Endodermal cell (in vitro differentiated cells): ENCODE data around the gene SP3. TPM values are rescaled to one million over a fixed set of nuclear protein-coding genes. Genes with fewer than 3 reads are reported as not detected.

ENCODE experiments used
- DNase-seq: peaks from one replicate; pipeline ENCODE4 v3.0.0-alpha.2; 2017
- H3K27ac ChIP-seq: 2 replicates; pipeline ENCODE4 v1.5.1; 2013; ENCODE audit warnings: mild to moderate bottlenecking, low read depth, low read length, moderate library complexity
- H3K27me3 ChIP-seq: 2 replicates; pipeline ENCODE4 v1.6.1; 2013; ENCODE audit warnings: mild to moderate bottlenecking, low read length, moderate library complexity; ENCODE audit not compliant: insufficient read depth, control insufficient read depth, poor library complexity, severe bottlenecking
- H3K36me3 ChIP-seq: 2 replicates; pipeline ENCODE4 v1.7.0; 2013; ENCODE audit warnings: mild to moderate bottlenecking, low read length, moderate library complexity; ENCODE audit not compliant: control insufficient read depth, insufficient read depth
- H3K4me1 ChIP-seq: one replicate; pipeline ENCODE4 v1.7.0; 2013; ENCODE audit warnings: low read length; ENCODE audit not compliant: control insufficient read depth, insufficient read depth
- H3K4me3 ChIP-seq: 2 replicates; pipeline ENCODE4 v1.5.1; 2013; ENCODE audit warnings: mild to moderate bottlenecking, low read length, moderate library complexity
- H3K9ac ChIP-seq: 2 replicates; pipeline ENCODE4 v1.6.1; 2013; ENCODE audit warnings: mild to moderate bottlenecking, low read length, moderate library complexity; ENCODE audit not compliant: poor library complexity, severe bottlenecking; ENCODE audit errors: extremely low read depth
- H3K9me3 ChIP-seq: 2 replicates; pipeline ENCODE4 v1.6.1; 2013; ENCODE audit warnings: mild to moderate bottlenecking, low read length, moderate library complexity; ENCODE audit not compliant: control insufficient read depth
- H3K27ac Mint-ChIP-seq: 2 replicates; pipeline ENCODE4 v1.8.0; 2020; ENCODE audit warnings: mixed read lengths
- H3K27me3 Mint-ChIP-seq: 2 replicates; pipeline ENCODE4 v1.8.0; 2021; ENCODE audit warnings: mild to moderate bottlenecking, mixed read lengths; ENCODE audit not compliant: insufficient read depth
- H3K36me3 Mint-ChIP-seq: 2 replicates; pipeline ENCODE4 v1.8.0; 2020; ENCODE audit warnings: low read depth, mixed read lengths
- H3K4me1 Mint-ChIP-seq: 2 replicates; pipeline ENCODE4 v1.8.0; 2020; ENCODE audit warnings: mixed read lengths
- H3K4me3 Mint-ChIP-seq: 2 replicates; pipeline ENCODE4 v1.8.0; 2020; ENCODE audit warnings: mild to moderate bottlenecking, moderate library complexity, mixed read lengths
- H3K9me3 Mint-ChIP-seq: 2 replicates; pipeline ENCODE4 v1.8.0; 2020; ENCODE audit warnings: mild to moderate bottlenecking, mixed read lengths
- whole genome bisulfite sequencing, 2 experiments: methylation state at CpG; one replicate each; pipeline versions ENCODE4 v1.1.5 to v1.1.7; 2013; ENCODE audit warnings: missing lambda C conversion rate in 2 of 2, mixed read lengths in 1 of 2; ENCODE audit not compliant: insufficient coverage in 1 of 2, insufficient read length in 1 of 2; 5-methylcytosine and 5-hydroxymethylcytosine counted together
- total RNA-seq, 2 donors: library from RNA; stranded (reverse); fragmentation: NEBNext Ultra II Directional in 1 of 2; extraction: Animal tissue kit (Norgen Biotek cat#: 25700) in 1 of 2; gene quantifications; 2 replicates in 1 of 2; 3 replicates in 1 of 2; pipeline ENCODE4 v1.2.1, GENCODE V29; 2021
- TF ChIP-seq, protein P1 (sequence below): fragments of 200-600 bp; sonication (generic); conservative IDR thresholded peaks from 2 replicates; pipeline ENCODE4 v1.5.0; 2021; ENCODE audit warnings: antibody characterized with exemption, mild to moderate bottlenecking

SP3 gene
- total RNA-seq, 2 donors from 2014 or later, result 80.2 to 83.7 TPM

DNA sequence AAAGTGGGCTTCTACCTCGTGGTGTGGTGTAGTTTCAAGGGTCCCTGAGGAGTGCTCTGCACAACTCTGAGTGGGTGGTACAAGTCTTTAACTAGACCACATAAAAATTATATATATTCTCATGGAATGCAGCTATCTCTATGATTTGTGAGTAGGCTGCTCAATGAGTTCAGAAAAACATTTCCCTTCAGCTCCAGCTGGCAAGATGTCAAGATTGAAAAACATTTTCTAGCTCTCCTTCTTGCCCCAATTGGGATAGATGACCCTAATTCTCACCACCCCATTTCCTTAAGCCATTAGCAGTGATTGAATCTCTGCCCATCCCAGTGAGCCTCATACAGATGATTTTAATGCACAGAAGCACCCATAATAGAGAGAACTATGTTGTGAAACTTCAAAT lies 28.3 kb upstream of the SP3 start:
- peaks cover 2% of the 10 kb centered on the region for H3K27me3 Mint-ChIP-seq
- WGBS, 2 experiments, result 94% methylated on average over 1 of the region's 1 CpG; no CpG with 5 or more reads in 1 of the 2 experiments
- no peak for DNase-seq
- no peaks in the 10 kb centered on the region for H3K9me3 Mint-ChIP-seq
- H3K27ac Mint-ChIP-seq, result no peak overlapping the region
- Histone ChIP-seq H3K4me1 (peaks cover 5% of the 10 kb centered on the region), H3K9me3 (no peaks in the 10 kb centered on the region), H3K27ac (no peak overlapping the region), H3K36me3 (no peaks in the 10 kb centered on the region), H3K27me3 (no peaks in the 10 kb centered on the region), H3K4me3 (no peak overlapping the region), H3K9ac (no peak overlapping the region)
- no peak overlapping the region for H3K4me3 Mint-ChIP-seq
- TF ChIP-seq, protein P1, sequence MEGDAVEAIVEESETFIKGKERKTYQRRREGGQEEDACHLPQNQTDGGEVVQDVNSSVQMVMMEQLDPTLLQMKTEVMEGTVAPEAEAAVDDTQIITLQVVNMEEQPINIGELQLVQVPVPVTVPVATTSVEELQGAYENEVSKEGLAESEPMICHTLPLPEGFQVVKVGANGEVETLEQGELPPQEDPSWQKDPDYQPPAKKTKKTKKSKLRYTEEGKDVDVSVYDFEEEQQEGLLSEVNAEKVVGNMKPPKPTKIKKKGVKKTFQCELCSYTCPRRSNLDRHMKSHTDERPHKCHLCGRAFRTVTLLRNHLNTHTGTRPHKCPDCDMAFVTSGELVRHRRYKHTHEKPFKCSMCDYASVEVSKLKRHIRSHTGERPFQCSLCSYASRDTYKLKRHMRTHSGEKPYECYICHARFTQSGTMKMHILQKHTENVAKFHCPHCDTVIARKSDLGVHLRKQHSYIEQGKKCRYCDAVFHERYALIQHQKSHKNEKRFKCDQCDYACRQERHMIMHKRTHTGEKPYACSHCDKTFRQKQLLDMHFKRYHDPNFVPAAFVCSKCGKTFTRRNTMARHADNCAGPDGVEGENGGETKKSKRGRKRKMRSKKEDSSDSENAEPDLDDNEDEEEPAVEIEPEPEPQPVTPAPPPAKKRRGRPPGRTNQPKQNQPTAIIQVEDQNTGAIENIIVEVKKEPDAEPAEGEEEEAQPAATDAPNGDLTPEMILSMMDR, result no peak
- H3K36me3 Mint-ChIP-seq, result no peaks in the 10 kb centered on the region
- H3K4me1 Mint-ChIP-seq, result peaks cover 5% of the 10 kb centered on the region

GRCh38 chr2:173991856-173992588 lies 26.8 kb upstream of the SP3 start:
- Histone ChIP-seq H3K36me3 (no peaks in the 10 kb centered on the region), H3K9me3 (no peaks in the 10 kb centered on the region), H3K27ac (no peak overlapping the region), H3K4me3 (no peak overlapping the region), H3K4me1 (peaks cover 5% of the 10 kb centered on the region), H3K9ac (no peak overlapping the region), H3K27me3 (no peaks in the 10 kb centered on the region)
- no peak for DNase-seq
- no peak overlapping the region for H3K27ac Mint-ChIP-seq
- H3K27me3 Mint-ChIP-seq, result peaks cover 2% of the 10 kb centered on the region
- 92 to 96% methylated on average over 4 to 5 of the region's 5 CpGs for WGBS, 2 experiments
- H3K4me3 Mint-ChIP-seq, result no peak overlapping the region
- peaks cover 5% of the 10 kb centered on the region for H3K4me1 Mint-ChIP-seq
- TF ChIP-seq, protein P1, result no peak
- no peaks in the 10 kb centered on the region for H3K9me3 Mint-ChIP-seq
- no peaks in the 10 kb centered on the region for H3K36me3 Mint-ChIP-seq

- Histone ChIP-seq H3K27me3 (no peaks in the 10 kb centered on the region), H3K4me3 (no peak overlapping the region), H3K36me3 (no peaks in the 10 kb centered on the region), H3K4me1 (peaks cover 5% of the 10 kb centered on the region), H3K27ac (no peak overlapping the region), H3K9me3 (no peaks in the 10 kb centered on the region), H3K9ac (no peak overlapping the region)
- H3K27me3 Mint-ChIP-seq, result peaks cover 2% of the 10 kb centered on the region
- peaks cover 2% of the 10 kb centered on the region for H3K4me1 Mint-ChIP-seq
- no peak for DNase-seq
- no peaks in the 10 kb centered on the region for H3K9me3 Mint-ChIP-seq
- H3K36me3 Mint-ChIP-seq, result no peaks in the 10 kb centered on the region
- no peak overlapping the region for H3K4me3 Mint-ChIP-seq
- TF ChIP-seq, protein P1, result no peak
- H3K27ac Mint-ChIP-seq, result no peak overlapping the region
- 94 to 95% methylated on average over 9 to 13 of the region's 13 CpGs for WGBS, 2 experiments
These were observed 26.0 kb upstream of the SP3 start for GRCh38 chr2:173990970-173991819.
